Activated CD8-positive, alpha-beta memory T cell treated with anti-CD3 and anti-CD28 coated beads, Interleukin-2, amount 50 U/mL, for 1 hour (primary cell): ENCODE data around the gene ZNF329.

Experiments
- DNase-seq: peaks from one replicate; pipeline ENCODE4 v3.0.0-alpha.2; 2020; ENCODE audit errors: extremely low read depth

ZNF329 gene

GRCh38 chr19:58118979-58119733 lies 31.4 kb downstream of the ZNF329 start:
- DNase-seq = no peak

DNA sequence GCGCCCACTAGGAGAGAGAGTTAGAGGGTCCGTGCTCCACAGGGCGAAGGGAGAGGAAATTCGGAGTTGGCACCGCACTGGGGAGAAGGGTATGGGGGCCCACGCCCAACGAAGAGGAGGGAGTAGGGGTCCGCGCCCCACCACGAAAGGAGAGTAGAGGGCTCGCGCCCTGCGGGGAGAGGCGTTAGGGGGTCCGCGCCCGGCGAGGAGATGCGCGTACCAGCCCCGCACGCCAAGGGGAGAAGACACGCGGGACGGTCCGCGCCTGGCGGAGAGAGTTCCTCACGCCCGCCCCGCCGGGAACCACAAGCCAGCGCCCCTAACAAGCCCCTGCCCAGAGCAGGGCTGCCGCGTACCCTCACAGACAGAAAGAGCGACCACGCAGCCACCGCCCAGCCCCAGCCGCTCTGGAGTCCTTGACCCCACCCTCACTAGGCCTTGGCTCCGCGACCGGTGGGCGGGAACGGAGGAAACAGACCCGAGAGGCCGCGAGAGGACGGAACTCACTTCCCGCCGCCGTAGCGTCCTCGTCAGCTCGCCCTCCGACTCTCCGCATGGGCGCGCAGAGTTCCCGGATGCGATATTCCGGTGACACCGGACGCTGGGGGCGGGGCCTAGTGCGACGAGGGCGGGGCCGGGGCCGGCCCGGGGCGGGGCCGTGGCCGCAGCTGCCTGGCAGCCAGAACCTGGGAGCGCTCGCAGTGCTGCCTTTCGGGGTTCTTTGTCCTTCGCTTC lies 32.6 kb downstream of the ZNF329 start:
- DNase-seq = no peak

GRCh38 chr19:58108546-58108817 lies 42.1 kb downstream of the ZNF329 start:
- DNase-seq = no peak

DNA sequence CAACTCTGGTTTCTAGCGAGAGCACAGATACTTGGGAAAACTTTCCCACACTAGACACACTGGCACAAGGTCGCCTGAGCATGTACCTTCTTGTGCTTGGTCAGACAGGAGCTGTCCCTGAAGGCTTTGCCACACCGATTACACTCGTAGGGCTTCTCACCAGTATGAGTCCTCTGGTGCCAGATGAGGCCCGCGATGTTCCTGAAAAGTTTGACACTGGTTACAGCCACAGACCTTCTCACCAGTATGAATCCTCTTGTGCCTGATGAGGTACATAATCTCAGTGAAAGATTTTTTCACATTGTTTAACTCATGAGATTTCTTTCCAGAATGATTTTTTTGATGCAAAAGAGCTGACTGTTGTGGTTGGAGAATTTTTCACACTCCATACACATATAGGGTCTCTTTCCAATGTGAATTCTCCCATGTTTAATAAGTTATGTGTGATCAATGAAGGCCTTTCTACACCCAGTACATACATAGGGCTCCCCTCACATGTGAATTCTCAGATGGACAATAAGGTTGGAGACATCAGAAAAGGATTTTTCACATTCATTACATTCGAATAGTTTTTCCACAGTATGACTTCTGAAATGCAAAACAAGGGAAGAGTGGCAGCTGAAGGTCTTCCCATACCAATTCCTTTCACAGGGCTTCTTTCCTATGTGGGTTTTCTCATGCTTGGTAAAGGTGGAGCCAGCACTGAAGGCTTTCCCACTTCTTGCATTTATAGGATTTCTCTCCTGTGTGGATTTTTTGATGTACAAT lies 42.6 kb downstream of the ZNF329 start:
- DNase-seq = no peak

DNA sequence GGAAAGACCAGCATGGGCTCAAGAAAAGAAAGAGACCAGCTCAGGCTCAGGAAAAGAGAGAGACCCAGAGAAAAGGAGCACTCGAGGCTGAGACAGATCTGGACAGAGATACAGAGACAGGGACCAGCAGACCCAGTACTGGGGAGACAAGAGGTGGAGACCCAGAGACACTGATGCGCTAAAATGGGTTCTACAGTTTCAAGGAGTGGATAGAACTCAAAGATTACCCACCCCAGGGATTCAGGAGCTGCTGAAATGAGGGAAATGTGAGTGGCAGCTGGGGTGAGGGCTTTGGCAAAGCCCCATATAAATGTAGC lies 51.9 kb downstream of the ZNF329 start:
- no peak for DNase-seq

GRCh38 chr19:58097781-58098681 lies 52.6 kb downstream of the ZNF329 start, which contains the start of gene ZSCAN18:
TSS of gene ZSCAN18 (minus strand) at chr19:58098231. CDS start at chr19:58090267, 7,964 bp downstream.
- DNase-seq = peak; percentile 97

DNA sequence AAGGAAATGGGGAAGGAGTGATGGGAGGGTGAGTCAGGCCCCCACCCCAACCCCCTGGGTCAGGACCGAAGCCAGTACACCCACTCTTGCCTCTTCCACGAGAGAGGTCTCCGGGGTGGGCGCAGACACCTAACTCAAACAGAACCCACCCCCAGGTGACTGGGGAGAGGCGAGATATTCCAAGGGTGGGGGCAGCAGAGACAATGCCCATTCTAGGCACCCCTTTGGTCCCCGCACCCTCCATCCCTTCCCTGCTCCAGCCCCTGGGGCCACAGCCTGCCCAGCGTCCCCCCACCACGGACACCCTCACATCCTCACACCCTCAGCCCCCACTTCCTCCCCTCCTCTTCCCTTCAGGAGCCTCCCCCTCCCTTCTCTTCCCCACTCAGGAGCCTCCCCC lies 53.2 kb downstream of the ZNF329 start:
- DNase-seq = no peak

- DNase-seq = no peak
Measured at GRCh38 chr19:58096884-58097283, 53.7 kb downstream of the ZNF329 start.

DNA sequence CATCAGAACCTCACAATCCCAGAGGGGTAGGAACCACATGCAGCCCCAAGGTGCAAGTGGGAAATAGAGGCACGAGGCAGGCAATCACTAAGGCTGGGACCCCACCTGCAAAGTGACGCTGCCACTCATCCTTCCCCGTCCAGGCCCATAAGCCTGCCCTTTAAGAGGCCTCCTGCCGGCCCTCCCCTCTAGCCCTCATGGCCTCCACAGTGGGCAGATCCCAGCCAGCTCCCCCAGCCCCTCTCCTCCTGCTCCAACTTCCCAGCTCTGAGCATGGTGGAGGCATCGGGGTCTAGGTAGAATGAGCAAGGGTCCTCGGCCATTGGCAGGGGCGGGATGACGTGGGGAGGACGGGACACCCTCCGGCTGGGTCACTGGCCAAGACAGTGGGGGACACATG lies 55.3 kb downstream of the ZNF329 start:
- no peak for DNase-seq

- DNase-seq = no peak
Measured at GRCh38 chr19:58093071-58093470, 57.5 kb downstream of the ZNF329 start.

DNA sequence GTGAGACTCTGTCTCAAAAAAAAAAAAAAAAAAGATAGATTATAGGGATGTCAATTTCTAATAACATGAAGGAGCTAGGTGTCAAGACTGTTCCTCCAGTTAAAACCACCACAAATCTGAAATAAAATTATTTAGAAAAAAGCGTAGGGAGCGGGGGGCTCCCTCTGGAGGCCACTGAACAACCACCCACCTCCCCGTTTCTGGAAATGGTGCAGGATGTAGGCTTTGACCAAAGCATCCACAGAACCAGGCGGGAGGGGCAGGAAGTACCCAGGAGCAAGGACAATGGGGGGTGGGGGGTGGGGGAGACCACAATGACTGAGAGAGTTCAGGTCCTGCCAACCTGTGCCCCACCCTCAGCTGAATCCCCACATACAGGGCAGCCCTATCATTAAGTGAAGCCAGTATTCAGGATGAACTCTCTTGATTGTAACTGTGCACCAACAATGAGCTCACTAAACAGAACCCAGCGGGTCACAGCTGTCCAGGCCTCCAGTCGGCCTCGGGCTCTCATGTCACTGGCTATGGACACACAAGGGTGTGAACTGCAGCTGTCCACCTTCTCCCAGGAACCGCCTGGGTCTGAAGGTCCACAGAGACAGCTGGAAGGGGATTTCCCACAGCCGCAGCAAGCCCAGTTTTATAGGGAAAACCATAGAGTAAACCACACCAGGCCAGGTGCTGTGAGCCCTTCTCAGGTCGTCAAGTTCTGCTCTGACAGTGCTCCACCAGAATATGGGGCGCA lies 59.2 kb downstream of the ZNF329 start:
- no peak for DNase-seq

DNA sequence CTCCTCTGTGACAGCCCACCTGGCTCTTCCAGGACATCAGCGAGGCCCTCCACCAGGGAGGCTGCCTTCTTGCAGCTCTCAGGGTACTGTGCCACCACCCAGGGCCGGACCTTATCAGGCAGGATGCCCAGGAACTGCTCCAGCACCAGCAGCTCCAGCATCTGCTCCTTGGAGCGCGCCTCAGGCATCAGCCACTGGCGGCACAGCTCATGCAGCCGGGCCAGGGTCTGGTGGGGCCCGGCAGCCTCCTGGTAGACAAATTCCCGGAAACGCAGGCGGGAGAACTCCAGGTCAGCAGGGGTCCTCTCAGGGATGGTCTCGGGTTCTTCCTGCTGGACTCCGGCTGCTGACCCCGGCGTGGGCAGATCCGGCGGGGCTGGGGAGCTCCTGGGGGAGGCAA lies 60.7 kb downstream of the ZNF329 start:
- DNase-seq = no peak

GRCh38 chr19:58088521-58089052 lies 62.0 kb downstream of the ZNF329 start:
- DNase-seq = no peak

GRCh38 chr19:58086825-58087710 lies 63.5 kb downstream of the ZNF329 start:
- DNase-seq = no peak

GRCh38 chr19:58085348-58085875 lies 65.2 kb downstream of the ZNF329 start:
- DNase-seq = no peak

DNA sequence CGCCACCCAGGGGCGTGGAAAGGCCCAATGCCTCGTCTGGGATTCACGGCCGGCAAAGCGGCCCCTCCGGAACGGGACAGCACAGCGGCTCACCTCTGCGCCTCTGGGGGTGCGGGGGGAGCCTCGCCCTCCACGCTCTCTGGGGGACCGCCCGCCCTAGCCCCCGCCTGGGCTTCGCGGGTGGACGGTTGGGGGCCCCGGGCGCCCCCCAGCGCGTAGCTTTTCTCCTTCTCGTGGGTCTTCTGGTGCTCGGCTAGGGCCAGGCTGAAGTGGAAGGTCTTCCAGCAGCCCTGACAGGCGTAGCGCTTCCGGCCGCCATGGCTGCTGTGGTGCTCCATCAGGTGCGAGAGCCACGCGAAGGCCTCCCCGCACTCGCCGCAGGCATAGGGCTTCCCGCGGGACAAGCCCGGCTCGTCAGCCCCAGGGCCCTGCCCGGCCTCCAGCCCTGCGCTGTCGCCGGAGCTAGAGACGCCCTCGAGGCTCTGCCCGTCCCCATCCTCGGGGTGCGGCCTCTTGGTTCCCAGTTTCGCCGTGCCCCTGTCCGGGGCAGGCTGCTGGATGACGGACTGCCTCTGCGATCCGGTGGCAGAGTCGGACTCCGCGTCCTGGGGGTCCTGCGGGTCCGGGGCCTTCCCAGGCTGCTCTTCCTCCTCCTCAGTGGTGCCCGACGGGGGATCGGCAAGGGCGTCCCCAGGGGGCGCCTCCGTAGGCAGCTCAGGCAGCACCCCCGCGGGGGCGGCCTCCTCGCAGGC lies 65.8 kb downstream of the ZNF329 start:
- no peak for DNase-seq

DNA sequence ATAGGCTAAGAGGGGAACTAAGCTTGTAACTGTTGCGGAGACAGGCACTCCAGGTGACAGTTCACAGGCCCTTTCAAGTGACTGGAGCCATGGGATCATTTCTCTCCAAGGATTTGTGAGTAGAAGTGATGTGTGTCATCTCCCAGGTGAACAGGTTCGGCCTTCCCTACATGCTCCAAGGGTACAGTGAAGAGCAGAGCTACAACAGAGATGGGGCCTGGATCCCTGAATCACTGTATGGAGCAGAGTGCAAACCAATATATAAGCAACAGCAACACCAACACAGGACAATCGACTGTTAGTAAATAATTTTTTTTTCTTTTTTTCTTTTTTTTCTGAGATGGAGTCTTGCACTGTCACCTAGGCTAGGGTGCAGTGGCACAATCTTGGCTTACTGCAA lies 67.6 kb downstream of the ZNF329 start:
- no peak for DNase-seq

- no peak for DNase-seq
Measured at GRCh38 chr19:58079792-58080191, 70.8 kb downstream of the ZNF329 start.
